Measurements from ENCODE around the gene APBA1. TPM values are rescaled to one million over a fixed set of nuclear protein-coding genes. Genes with fewer than 3 reads are reported as not detected.

Gene APBA1
- total and polyA plus RNA-seq, 2 of the 8 experiments (the other 6 are each of a cell fraction or from before 2014, with no cell fraction given), result 0.36 to 0.60 TPM

DNA sequence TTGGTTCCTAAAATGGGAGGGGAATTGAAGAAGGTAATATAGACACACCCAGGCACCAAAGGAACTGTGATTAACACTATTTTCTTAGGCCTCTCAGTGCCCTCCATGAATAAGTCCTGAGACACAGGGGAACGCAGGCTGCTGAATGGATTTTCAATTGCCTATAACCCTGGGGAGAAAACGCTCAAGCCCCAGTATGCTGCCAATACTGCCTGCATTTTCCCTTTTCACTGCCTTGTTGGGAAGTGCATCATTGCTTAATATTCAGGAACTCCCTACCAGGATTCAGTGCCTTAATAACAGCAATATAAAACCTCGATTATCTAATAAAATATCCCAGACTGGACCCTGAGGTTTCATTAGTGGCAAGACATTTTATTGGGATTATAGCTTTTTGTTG, 25.4 kb downstream of the APBA1 start:
- no peak overlapping the region for H3K56ac ChIP-seq (replicated peaks; ENCODE audit: insufficient read length, low read depth, low read length)
- no peak for FAIRE-seq
- WGBS, 2 experiments (ENCODE audit: extremely low coverage in 1 of 2, insufficient coverage in 1 of 2, insufficient read length in 1 of 2, insufficient replicate concordance in 2 of 2, low coverage in 1 of 2, low lambda C conversion rate in 2 of 2, missing lambda C conversion rate in 1 of 2), result 78% methylated on average over 3 of the region's 3 CpGs; no CpG with 5 or more reads in 1 of the 2 experiments
- TF ChIP-seq TAF1 (IDR thresholded peaks at IDR 0.05; ENCODE audit: low read depth, low read length) (no peak), BCL11A (IDR thresholded peaks at IDR 0.05; ENCODE audit: low read depth in 2 of 2, low read length in 2 of 2) (no peak), SP1 (IDR thresholded peaks at IDR 0.05; ENCODE audit: low read depth, low read length) (no peak), CTBP2 (IDR thresholded peaks at IDR 0.05; ENCODE audit: borderline replicate concordance, insufficient read depth, insufficient read length, low read length) (no peak), JUND (IDR thresholded peaks at IDR 0.05; ENCODE audit: low read length) (no peak), HDAC6 (IDR thresholded peaks at IDR 0.05; ENCODE audit: low read depth, low read length) (no peak), EGR1 (IDR thresholded peaks at IDR 0.05; ENCODE audit: borderline replicate concordance, low read depth, low read length) (no peak), RFX5 (IDR thresholded peaks at IDR 0.05; ENCODE audit: borderline replicate concordance, low read depth, low read length) (no peak), CHD1 (IDR thresholded peaks at IDR 0.05; ENCODE audit: low read depth, low read length) (no peak)
- TF ChIP-seq, protein P1, sequence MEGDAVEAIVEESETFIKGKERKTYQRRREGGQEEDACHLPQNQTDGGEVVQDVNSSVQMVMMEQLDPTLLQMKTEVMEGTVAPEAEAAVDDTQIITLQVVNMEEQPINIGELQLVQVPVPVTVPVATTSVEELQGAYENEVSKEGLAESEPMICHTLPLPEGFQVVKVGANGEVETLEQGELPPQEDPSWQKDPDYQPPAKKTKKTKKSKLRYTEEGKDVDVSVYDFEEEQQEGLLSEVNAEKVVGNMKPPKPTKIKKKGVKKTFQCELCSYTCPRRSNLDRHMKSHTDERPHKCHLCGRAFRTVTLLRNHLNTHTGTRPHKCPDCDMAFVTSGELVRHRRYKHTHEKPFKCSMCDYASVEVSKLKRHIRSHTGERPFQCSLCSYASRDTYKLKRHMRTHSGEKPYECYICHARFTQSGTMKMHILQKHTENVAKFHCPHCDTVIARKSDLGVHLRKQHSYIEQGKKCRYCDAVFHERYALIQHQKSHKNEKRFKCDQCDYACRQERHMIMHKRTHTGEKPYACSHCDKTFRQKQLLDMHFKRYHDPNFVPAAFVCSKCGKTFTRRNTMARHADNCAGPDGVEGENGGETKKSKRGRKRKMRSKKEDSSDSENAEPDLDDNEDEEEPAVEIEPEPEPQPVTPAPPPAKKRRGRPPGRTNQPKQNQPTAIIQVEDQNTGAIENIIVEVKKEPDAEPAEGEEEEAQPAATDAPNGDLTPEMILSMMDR (IDR thresholded peaks at IDR 0.05; ENCODE audit: control extremely low read depth in 1 of 3, insufficient read depth in 1 of 3, low read depth in 1 of 3, low read length in 3 of 3), result no peak

More for the DNA sequence above, 25.4 kb downstream of the APBA1 start:
- no peak overlapping the region for H2AFZ ChIP-seq (ENCODE audit: low read length)
- no peak overlapping the region for H2BK120ac ChIP-seq (replicated peaks; ENCODE audit: low read depth, low read length)
- no peak overlapping the region for H3K23ac ChIP-seq (ENCODE audit: insufficient read length)
- no peak overlapping the region for H2BK5ac ChIP-seq (ENCODE audit: low read depth, low read length)
- no peak overlapping the region for H3K4me3 ChIP-seq (ENCODE audit: extremely low read depth in 1 of 4, insufficient read depth in 2 of 4, low read depth in 3 of 4, low read length in 4 of 4)
- no peak overlapping the region for H4K91ac ChIP-seq (replicated peaks; ENCODE audit: insufficient read length, low read length)
- no peak overlapping the region for H2BK20ac ChIP-seq (ENCODE audit: low read length)
- H3K14ac ChIP-seq (ENCODE audit: insufficient read length), result no peak overlapping the region
- H3K9ac ChIP-seq (replicated peaks in 1 of 4; ENCODE audit: extremely low read depth in 1 of 4, low read depth in 3 of 4, low read length in 3 of 4), result no peak overlapping the region
- no peak overlapping the region for H3K18ac ChIP-seq (ENCODE audit: extremely low read depth, low read length)
- peaks cover 0 to 3% (median 0%) of the 10 kb centered on the region in 4 experiments; a peak in 1 of 7 replicates for H3K4me1 ChIP-seq (replicated peaks in 1 of 4; ENCODE audit: control insufficient read depth in 3 of 4, insufficient read depth in 4 of 4, low read length in 3 of 4)
- H3K79me1 ChIP-seq (ENCODE audit: low read depth, low read length), result no peaks in the 10 kb centered on the region
- no peaks in the 10 kb centered on the region for H3K36me3 ChIP-seq (ENCODE audit: control insufficient read depth in 2 of 4, insufficient read depth in 4 of 4, low read length in 3 of 4)
- H2BK15ac ChIP-seq (ENCODE audit: low read length), result no peak overlapping the region
- CTCF ChIA-PET (ENCODE audit: partially characterized antibody), result interaction anchor here (0.8 to 1.3 kb wide), 2 partner anchors 8 to 9 kb away, joined by 3 to 4 read pairs; no protein-coding TSS in a partner anchor
- H3K79me2 ChIP-seq (ENCODE audit: control insufficient read depth in 1 of 2, insufficient read depth in 2 of 2, low read length in 2 of 2), result no peaks in the 10 kb centered on the region; a peak in 1 of 4 replicates
- POLR2A ChIA-PET (ENCODE audit: partially characterized antibody), result no interaction called here
- no peaks in the 10 kb centered on the region; a peak in 1 of 7 replicates for H3K27me3 ChIP-seq (replicated peaks in 1 of 4; ENCODE audit: control insufficient read depth in 3 of 4, extremely low read depth in 1 of 4, insufficient read depth in 3 of 4, low read length in 3 of 4)
- no peak overlapping the region for H4K5ac ChIP-seq (ENCODE audit: insufficient read length, low read depth, low read length)
- no peak overlapping the region for H2BK12ac ChIP-seq (ENCODE audit: low read depth, low read length)
- H4K20me1 ChIP-seq (replicated peaks in 1 of 2; ENCODE audit: control insufficient read depth in 1 of 2, insufficient read depth in 2 of 2, low read length in 2 of 2), result no peaks in the 10 kb centered on the region
- no peak overlapping the region for H3K4ac ChIP-seq (replicated peaks; ENCODE audit: insufficient read length, low read depth, low read length)
- H2AK5ac ChIP-seq (ENCODE audit: low read depth, low read length), result no peak overlapping the region
- no peaks in the 10 kb centered on the region for H3K23me2 ChIP-seq (ENCODE audit: low read depth, low read length)
- H3K9me3 ChIP-seq (ENCODE audit: insufficient read depth in 2 of 2, low read depth in 1 of 2, low read length in 1 of 2), result no peaks in the 10 kb centered on the region
- H3K27ac ChIP-seq (ENCODE audit: low read depth, low read length), result no peak overlapping the region
- no peak overlapping the region for H4K8ac ChIP-seq (ENCODE audit: extremely low read depth, insufficient read depth, low read length)
- no peak overlapping the region for H3K4me2 ChIP-seq (ENCODE audit: insufficient read depth in 1 of 2, low read depth in 2 of 2, low read length in 2 of 2)
- no peak for DNase-seq (ENCODE audit: low read depth in 1 of 2, low spot score in 2 of 2)

All from H1 (cell line).